Ectodermal cell (in vitro differentiated cells): ENCODE results near the gene VWA5A.
"Not testable (repeated sequence)": the region's sequence is repeated elsewhere in the genome, so short reads cannot be mapped to it uniquely, and the experiment has no call there.

Experiments used
- H3K27ac ChIP-seq: 2 replicates; pipeline ENCODE4 v1.7.0; 2013; ENCODE audit warnings: mild to moderate bottlenecking, low read depth, low read length; ENCODE audit not compliant: insufficient read depth, poor library complexity, severe bottlenecking
- H3K27me3 ChIP-seq: 2 replicates; pipeline ENCODE4 v1.7.0; 2013; ENCODE audit warnings: mild to moderate bottlenecking, low read length; ENCODE audit not compliant: insufficient read depth, control insufficient read depth, poor library complexity, severe bottlenecking
- H3K36me3 ChIP-seq: one replicate; pipeline ENCODE4 v1.7.0; 2013; ENCODE audit warnings: low read length; ENCODE audit not compliant: control insufficient read depth, insufficient read depth
- H3K4me1 ChIP-seq: one replicate; pipeline ENCODE4 v1.7.0; 2013; ENCODE audit warnings: low read length; ENCODE audit not compliant: control insufficient read depth, insufficient read depth
- H3K4me3 ChIP-seq: 2 replicates; pipeline ENCODE4 v1.7.0; 2013; ENCODE audit warnings: low read depth, low read length, control low read depth; ENCODE audit not compliant: insufficient read depth
- H3K9me3 ChIP-seq: 2 replicates; pipeline ENCODE4 v1.7.0; 2013; ENCODE audit warnings: mild to moderate bottlenecking, low read length, moderate library complexity; ENCODE audit not compliant: control insufficient read depth
- WGBS, 2 experiments: methylation state at CpG; one replicate each; pipeline ENCODE4 v1.1.7; 2013; ENCODE audit warnings: missing lambda C conversion rate in 2 of 2; 5-methylcytosine and 5-hydroxymethylcytosine counted together

Gene VWA5A

GRCh38 chr11:124115782-124116616 lies 749 bp downstream of the VWA5A start:
- Histone ChIP-seq H3K27me3 (no peaks in the 10 kb centered on the region), H3K4me3 (peak overlapping the region; percentile 44), H3K4me1 (peaks cover 3% of the 10 kb centered on the region), H3K27ac (no peak overlapping the region), H3K9me3 (no peaks in the 10 kb centered on the region), H3K36me3 (peaks cover 3% of the 10 kb centered on the region)
- WGBS, 2 experiments = 40 to 43% methylated on average over 12 of the region's 12 CpGs

GRCh38 chr11:124119103-124119502 lies 3.9 kb downstream of the VWA5A start:
- Histone ChIP-seq H3K27me3 (no peaks in the 10 kb centered on the region), H3K9me3 (no peaks in the 10 kb centered on the region), H3K27ac (no peak overlapping the region), H3K36me3 (peaks cover 3% of the 10 kb centered on the region), H3K4me1 (peaks cover 3% of the 10 kb centered on the region), H3K4me3 (no peak overlapping the region)
- WGBS, 2 experiments = 88% methylated on average over 2 of the region's 2 CpGs; no CpG with 5 or more reads in 1 of the 2 experiments

GRCh38 chr11:124120891-124121290 lies 5.6 kb downstream of the VWA5A start:
- Histone ChIP-seq H3K36me3 (peaks cover 3% of the 10 kb centered on the region), H3K9me3 (no peaks in the 10 kb centered on the region), H3K4me1 (peaks cover 2% of the 10 kb centered on the region), H3K27me3 (no peaks in the 10 kb centered on the region), H3K4me3 (no peak overlapping the region), H3K27ac (no peak overlapping the region)
- 89 to 93% methylated on average over 3 of the region's 4 CpGs for WGBS, 2 experiments

GRCh38 chr11:124122123-124122522 lies 6.9 kb downstream of the VWA5A start:
- Histone ChIP-seq H3K36me3 (peaks cover 3% of the 10 kb centered on the region), H3K27ac (no peak overlapping the region)

GRCh38 chr11:124123622-124124021 lies 8.4 kb downstream of the VWA5A start:
- Histone ChIP-seq H3K27ac (no peak overlapping the region), H3K9me3 (no peaks in the 10 kb centered on the region), H3K4me1 (no peaks in the 10 kb centered on the region), H3K36me3 (peaks cover 2% of the 10 kb centered on the region), H3K27me3 (no peaks in the 10 kb centered on the region), H3K4me3 (no peak overlapping the region)
- WGBS, 2 experiments = 65 to 72% methylated on average over 2 of the region's 2 CpGs

More at GRCh38 chr11:124122123-124122522, 6.9 kb downstream of the VWA5A start:
- WGBS, 2 experiments = 40 to 70% methylated on average over 1 of the region's 1 CpG
- Histone ChIP-seq H3K9me3 (no peaks in the 10 kb centered on the region), H3K4me3 (no peak overlapping the region), H3K4me1 (no peaks in the 10 kb centered on the region), H3K27me3 (no peaks in the 10 kb centered on the region)

- H3K9me3 ChIP-seq, H3K36me3 ChIP-seq, H3K27me3 ChIP-seq, H3K4me3 ChIP-seq, H3K4me1 ChIP-seq, H3K27ac ChIP-seq: not testable (repeated sequence)
- WGBS, 2 experiments = no CpG with 5 or more reads among the region's 1 CpG
Observed at GRCh38 chr11:124127134-124127533, 11.9 kb downstream of the VWA5A start.

- Histone ChIP-seq H3K4me3 (no peak overlapping the region), H3K9me3 (peaks cover 6% of the 10 kb centered on the region), H3K27ac (no peak overlapping the region), H3K4me1 (no peaks in the 10 kb centered on the region), H3K36me3 (no peaks in the 10 kb centered on the region), H3K27me3 (no peaks in the 10 kb centered on the region)
- 85 to 100% methylated on average over 1 to 2 of the region's 2 CpGs for WGBS, 2 experiments
Observed at GRCh38 chr11:124143034-124143433, 27.8 kb downstream of the VWA5A start.

GRCh38 chr11:124147951-124148350 lies 32.7 kb downstream of the VWA5A start:
- Histone ChIP-seq H3K9me3 (no peaks in the 10 kb centered on the region), H3K27me3 (no peaks in the 10 kb centered on the region), H3K36me3 (no peaks in the 10 kb centered on the region), H3K4me3 (no peak overlapping the region), H3K27ac (no peak overlapping the region), H3K4me1 (no peaks in the 10 kb centered on the region)
- 94 to 98% methylated on average over 2 of the region's 2 CpGs for WGBS, 2 experiments

- WGBS, 2 experiments = 92 to 95% methylated on average over 3 to 5 of the region's 5 CpGs
- no peak overlapping the region for H3K27ac ChIP-seq
- H3K27me3 ChIP-seq = no peaks in the 10 kb centered on the region
- no peaks in the 10 kb centered on the region for H3K36me3 ChIP-seq
- no peaks in the 10 kb centered on the region for H3K9me3 ChIP-seq
- no peaks in the 10 kb centered on the region for H3K4me1 ChIP-seq
- H3K4me3 ChIP-seq = no peak overlapping the region
Observed at GRCh38 chr11:124150684-124151083, 35.4 kb downstream of the VWA5A start.

GRCh38 chr11:124152770-124153407 lies 37.6 kb downstream of the VWA5A start:
- 94 to 97% methylated on average over 3 of the region's 3 CpGs for WGBS, 2 experiments
- no peak overlapping the region for H3K27ac ChIP-seq
- no peak overlapping the region for H3K4me3 ChIP-seq
- H3K36me3 ChIP-seq = no peaks in the 10 kb centered on the region
- H3K9me3 ChIP-seq = no peaks in the 10 kb centered on the region
- H3K27me3 ChIP-seq = no peaks in the 10 kb centered on the region
- no peaks in the 10 kb centered on the region for H3K4me1 ChIP-seq
